Uterus (tissue), 4 donors: ENCODE data around the gene PRKCD. TPM values are rescaled to one million over a fixed set of nuclear protein-coding genes. Genes with fewer than 3 reads are reported as not detected.
A peak's percentile ranks its signal among the peaks of the same experiment; 100 is the strongest.

Experiments
- DNase-seq, 2 donors: peaks; one replicate each; pipeline ENCODE4 v3.0.0-alpha.2; 2019 to 2020
- H3K27ac ChIP-seq, 2 donors: fragments of 200-600 bp; sonication (generic); 1 replicate in 1 of 2; 2 replicates in 1 of 2; pipeline ENCODE4 v1.5.1; 2016 to 2018
- H3K27me3 ChIP-seq, 2 donors: fragments of 200-600 bp; sonication (generic); one replicate each; pipeline ENCODE4 v1.5.1; 2018 to 2019; ENCODE audit warnings: control low read depth in 1 of 2
- H3K36me3 ChIP-seq, 2 donors: fragments of 200-600 bp; sonication (generic); one replicate each; pipeline ENCODE4 v1.5.1; 2019; ENCODE audit warnings: control low read depth in 1 of 2
- H3K4me1 ChIP-seq, 2 donors: fragments of 200-600 bp; sonication (generic); one replicate each; pipeline ENCODE4 v1.5.1; 2018 to 2019; ENCODE audit warnings: control low read depth in 1 of 2
- H3K4me3 ChIP-seq, 2 donors: fragments of 200-600 bp; sonication (generic); 1 replicate in 1 of 2; 2 replicates in 1 of 2; pipeline ENCODE4 v1.5.1; 2018 to 2019; ENCODE audit warnings: mild to moderate bottlenecking in 1 of 2
- H3K9me3 ChIP-seq, 2 donors: fragments of 200-600 bp; sonication (generic); one replicate each; pipeline ENCODE4 v1.5.1; 2019; ENCODE audit warnings: control low read depth in 1 of 2
- CTCF ChIP-seq, 4 experiments: fragments of 200-600 bp in 2 of 4; fragments of 450-650 bp in 2 of 4; sonication (generic) in 2 of 4; IDR thresholded peaks; one replicate each; pipeline ENCODE4 v1.5.1; 2016 to 2019; ENCODE audit warnings: antibody characterized with exemption in 4 of 4, mild to moderate bottlenecking in 2 of 4, moderate library complexity in 1 of 4
- POLR2A ChIP-seq, 2 donors: fragments of 450-650 bp; IDR thresholded peaks; one replicate each; pipeline ENCODE4 v1.6.1; 2016; ENCODE audit warnings: antibody characterized with exemption in 2 of 2, mild to moderate bottlenecking in 1 of 2, moderate library complexity in 1 of 2
- intact Hi-C: fragments of 100-400 bp; cut with DNase I; formaldehyde crosslinking; loops from one replicate; pipeline ENCODE4 v1.15.1; 2023; ENCODE audit warnings: low total_unique reads
- total RNA-seq, 4 donors: library from RNA; depleted of rRNA in 3 of 4; stranded (reverse); fragments of >200 nt in 3 of 4; gene quantifications; one replicate each; pipeline versions ENCODE4 v1.1.0 to v1.2.4, GENCODE V29; 2014 to 2023
- donor health status: DM: yes; HTN: yes; CAD: no.

The PRKCD gene
- total RNA-seq, 4 donors from 2014 or later, result under 0.01 to 16.8 (median 12.6) TPM

- TF ChIP-seq POLR2A (IDR thresholded peaks at IDR 0.05), result no peak
- no peak for TF ChIP-seq CTCF (IDR thresholded peaks at IDR 0.05)
- Histone ChIP-seq H3K4me3 (peak overlapping the region; percentile 61 to 73), H3K36me3 (no peaks in the 10 kb centered on the region), H3K27me3 (no peaks in the 10 kb centered on the region), H3K27ac (peak overlapping the region; percentile 78 to 81), H3K4me1 (peaks cover 0 to 4% of the 10 kb centered on the region in 2 donors), H3K9me3 (no peaks in the 10 kb centered on the region)
- no peak for DNase-seq
- intact Hi-C loops, result no loop called here
Observed at GRCh38 chr3:53160061-53160659, 849 bp upstream of the PRKCD start.

GRCh38 chr3:53161450-53161819, 426 bp downstream of the PRKCD start:
- H3K36me3 ChIP-seq, result no peaks in the 10 kb centered on the region
- intact Hi-C loops, result no loop called here
- no peaks in the 10 kb centered on the region for H3K27me3 ChIP-seq
- peak overlapping the region; percentile 61 to 73 for H3K4me3 ChIP-seq
- peak overlapping the region; percentile 78 to 81 for H3K27ac ChIP-seq
- TF ChIP-seq POLR2A (IDR thresholded peaks at IDR 0.05), result no peak
- TF ChIP-seq CTCF (IDR thresholded peaks at IDR 0.05), result no peak
- peak; percentile 24 to 35 for DNase-seq
- no peaks in the 10 kb centered on the region for H3K9me3 ChIP-seq
- H3K4me1 ChIP-seq, result peaks cover 0 to 4% of the 10 kb centered on the region in 2 donors

- no peaks in the 10 kb centered on the region for H3K9me3 ChIP-seq
- H3K4me3 ChIP-seq, result peak overlapping the region; percentile 61 to 73
- H3K27me3 ChIP-seq, result no peaks in the 10 kb centered on the region
- peak; percentile 21 to 37 for DNase-seq
- intact Hi-C loops, result no loop called here
- no peaks in the 10 kb centered on the region for H3K36me3 ChIP-seq
- peak overlapping the region; percentile 78 to 81 for H3K27ac ChIP-seq
- H3K4me1 ChIP-seq, result peaks cover 0 to 4% of the 10 kb centered on the region in 2 donors
- TF ChIP-seq POLR2A (IDR thresholded peaks at IDR 0.05), result no peak
- no peak for TF ChIP-seq CTCF (IDR thresholded peaks at IDR 0.05)
Observed at GRCh38 chr3:53161820-53162671, 1.0 kb downstream of the PRKCD start.

- intact Hi-C loops, result no loop called here
- Histone ChIP-seq H3K36me3 (no peaks in the 10 kb centered on the region), H3K4me1 (peaks cover 0 to 4% of the 10 kb centered on the region in 2 donors), H3K27ac (peak overlapping the region in 1 of 2 donors; percentile 81), H3K27me3 (no peaks in the 10 kb centered on the region), H3K9me3 (no peaks in the 10 kb centered on the region), H3K4me3 (no peak overlapping the region)
- no peak for DNase-seq
- TF ChIP-seq CTCF (IDR thresholded peaks at IDR 0.05) (no peak), POLR2A (IDR thresholded peaks at IDR 0.05) (peak in 1 of 2 donors; percentile 8)
Observed at GRCh38 chr3:53162672-53163443, 1.8 kb downstream of the PRKCD start.
